HepG2 (cell line): ENCODE results near the gene CAGE1. TPM values are rescaled to one million over a fixed set of nuclear protein-coding genes. Genes with fewer than 3 reads are reported as not detected.

Experiments
- BRCA1 ChIP-seq: sonication (generic); formaldehyde crosslinking; IDR thresholded peaks from 2 replicates; pipeline ENCODE4 v1.4.0; 2020; ENCODE audit warnings: missing genetic modification reagents
- CCDC6 ChIP-seq: sonication (generic); formaldehyde crosslinking; IDR thresholded peaks from 2 replicates; pipeline ENCODE4 v1.8.1; 2022; ENCODE audit warnings: mild to moderate bottlenecking, missing genetic modification reagents, moderate library complexity
- DNMT3B ChIP-seq: conservative IDR thresholded peaks from 2 replicates; pipeline ENCODE4 v1.6.1; 2016; ENCODE audit warnings: missing biosample characterization, control low read depth
- HOXA5 ChIP-seq: sonication (generic); formaldehyde crosslinking; IDR thresholded peaks from 2 replicates; pipeline ENCODE4 v1.4.0; 2020; ENCODE audit warnings: missing genetic modification reagents
- HOXA7 ChIP-seq: sonication (generic); formaldehyde crosslinking; IDR thresholded peaks from 2 replicates; pipeline ENCODE4 v1.8.1; 2022; ENCODE audit warnings: mild to moderate bottlenecking, missing genetic modification reagents, moderate library complexity
- JARID2 ChIP-seq: sonication (generic); formaldehyde crosslinking; IDR thresholded peaks from 2 replicates; pipeline ENCODE4 v1.8.1; 2023; ENCODE audit warnings: missing genetic modification reagents, inconsistent platforms; ENCODE audit not compliant: insufficient replicate concordance
- JDP2 ChIP-seq: sonication (generic); formaldehyde crosslinking; IDR thresholded peaks from 2 replicates; pipeline ENCODE4 v1.8.1; 2022; ENCODE audit warnings: missing genetic modification reagents, borderline replicate concordance
- NFE2L2 ChIP-seq: fragments of 150-350 bp; IDR thresholded peaks from 2 replicates; pipeline ENCODE4 v1.6.1; 2014; ENCODE audit warnings: low read length
- PHF5A ChIP-seq: IDR thresholded peaks from one replicate; pipeline ENCODE4 v1.6.1; 2018; ENCODE audit warnings: low read depth, missing genetic modification reagents; ENCODE audit not compliant: unreplicated experiment
- PRMT3 ChIP-seq: sonication (generic); formaldehyde crosslinking; IDR thresholded peaks from 2 replicates; pipeline ENCODE4 v1.8.1; 2022; ENCODE audit warnings: low read depth, mild to moderate bottlenecking, moderate library complexity, missing genetic modification reagents, borderline replicate concordance
- REPIN1 ChIP-seq: sonication (generic); formaldehyde crosslinking; IDR thresholded peaks from 2 replicates; pipeline ENCODE4 v1.8.0; 2022; ENCODE audit warnings: missing genetic modification reagents, low read depth, mild to moderate bottlenecking, borderline replicate concordance
- ZNF256 ChIP-seq: sonication (generic); formaldehyde crosslinking; conservative IDR thresholded peaks from 2 replicates; pipeline ENCODE4 v1.4.0; 2020; ENCODE audit warnings: missing genetic modification reagents
- ZNF335 ChIP-seq: sonication (generic); formaldehyde crosslinking; IDR thresholded peaks from 2 replicates; pipeline ENCODE4 v1.4.0; 2020; ENCODE audit warnings: missing genetic modification reagents
- ZNF451 ChIP-seq: sonication (generic); formaldehyde crosslinking; IDR thresholded peaks from 2 replicates; pipeline ENCODE4 v1.5.0; 2020; ENCODE audit warnings: mild to moderate bottlenecking, missing genetic modification reagents
- ZNF891 ChIP-seq: sonication (generic); formaldehyde crosslinking; IDR thresholded peaks from 2 replicates; pipeline ENCODE4 v1.5.0; 2020; ENCODE audit warnings: mild to moderate bottlenecking, missing genetic modification reagents
- polyA plus RNA-seq, 8 experiments: library from polyadenylated mRNA; depleted of rRNA in 3 of 8; stranded (reverse) in 7 of 8; unstranded in 1 of 8; fragments of >200 nt; fragmentation: Illumina TruSeq in 4 of 8; extraction: Trizol in 4 of 8; gene quantifications; 2 replicates each; pipeline versions ENCODE4 v1.2.1 to v1.2.3, GENCODE V29; 2011 to 2016; ENCODE audit warnings: low read depth in 4 of 8, missing spikeins in 1 of 8, mixed read lengths in 1 of 8; ENCODE audit not compliant: insufficient read depth in 1 of 8
- total RNA-seq, 5 experiments: library from RNA; depleted of rRNA; stranded (reverse); fragments of >200 nt; fragmentation: Illumina TruSeq; extraction: Trizol; gene quantifications; 2 replicates each; pipeline ENCODE4 v1.2.3, GENCODE V29; 2016; ENCODE audit warnings: low read depth in 1 of 5
- TF ChIP-seq, protein P1 (sequence below): IDR thresholded peaks from 2 replicates; pipeline ENCODE4 v1.6.1; 2018; ENCODE audit warnings: missing genetic modification reagents, mild to moderate bottlenecking, missing compliant biosample characterization

Gene CAGE1
- total and polyA plus RNA-seq, 2 of the 13 experiments (the other 11 are each of a cell fraction or from before 2014, with no cell fraction given), result 0.03 to 0.15 TPM

GRCh38 chr6:7312616-7313504 is 76.7 kb downstream of the CAGE1 start, which contains the start of gene SSR1 (continued):
- peak; percentile 92; the same call in 1 of the 2 replicates for TF ChIP-seq BRCA1 (CRISPR knock-in tag)
- 0 out of 2 replicates have a peak, but pooled peaks have one; percentile 30 for TF ChIP-seq DNMT3B (CRISPR knock-in tag)
- peak; percentile 58; the same call in 1 of the 2 replicates for TF ChIP-seq ZNF451
- TF ChIP-seq ZNF891 (CRISPR knock-in tag), result peak; percentile 81; the same call in 1 of the 2 replicates
- peak; percentile 95 for TF ChIP-seq HOXA5
- peak; percentile 88 for TF ChIP-seq PHF5A
- TF ChIP-seq JDP2 (CRISPR knock-in tag), result no peak
- TF ChIP-seq ZNF335 (CRISPR knock-in tag), result peak; percentile 85
- peak; percentile 91 for TF ChIP-seq ZNF256 (CRISPR knock-in tag)
- peak; percentile 7 for TF ChIP-seq JARID2
- TF ChIP-seq PRMT3 (CRISPR knock-in tag), result peak; percentile 97; the same call in 1 of the 2 replicates
- TF ChIP-seq, protein P1, sequence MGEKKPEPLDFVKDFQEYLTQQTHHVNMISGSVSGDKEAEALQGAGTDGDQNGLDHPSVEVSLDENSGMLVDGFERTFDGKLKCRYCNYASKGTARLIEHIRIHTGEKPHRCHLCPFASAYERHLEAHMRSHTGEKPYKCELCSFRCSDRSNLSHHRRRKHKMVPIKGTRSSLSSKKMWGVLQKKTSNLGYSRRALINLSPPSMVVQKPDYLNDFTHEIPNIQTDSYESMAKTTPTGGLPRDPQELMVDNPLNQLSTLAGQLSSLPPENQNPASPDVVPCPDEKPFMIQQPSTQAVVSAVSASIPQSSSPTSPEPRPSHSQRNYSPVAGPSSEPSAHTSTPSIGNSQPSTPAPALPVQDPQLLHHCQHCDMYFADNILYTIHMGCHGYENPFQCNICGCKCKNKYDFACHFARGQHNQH (CRISPR knock-in tag), result peak; percentile 88
- TF ChIP-seq REPIN1 (CRISPR knock-in tag), result peak; percentile 96
- TF ChIP-seq CCDC6, result peak; percentile 93
- no peak for TF ChIP-seq HOXA7 (CRISPR knock-in tag)
- no peak for TF ChIP-seq NFE2L2
